Measurements from ENCODE around the gene HIVEP3.
"Not testable (repeated sequence)": the region's sequence is repeated elsewhere in the genome, so short reads cannot be mapped to it uniquely, and the experiment has no call there.

Gene HIVEP3

DNA sequence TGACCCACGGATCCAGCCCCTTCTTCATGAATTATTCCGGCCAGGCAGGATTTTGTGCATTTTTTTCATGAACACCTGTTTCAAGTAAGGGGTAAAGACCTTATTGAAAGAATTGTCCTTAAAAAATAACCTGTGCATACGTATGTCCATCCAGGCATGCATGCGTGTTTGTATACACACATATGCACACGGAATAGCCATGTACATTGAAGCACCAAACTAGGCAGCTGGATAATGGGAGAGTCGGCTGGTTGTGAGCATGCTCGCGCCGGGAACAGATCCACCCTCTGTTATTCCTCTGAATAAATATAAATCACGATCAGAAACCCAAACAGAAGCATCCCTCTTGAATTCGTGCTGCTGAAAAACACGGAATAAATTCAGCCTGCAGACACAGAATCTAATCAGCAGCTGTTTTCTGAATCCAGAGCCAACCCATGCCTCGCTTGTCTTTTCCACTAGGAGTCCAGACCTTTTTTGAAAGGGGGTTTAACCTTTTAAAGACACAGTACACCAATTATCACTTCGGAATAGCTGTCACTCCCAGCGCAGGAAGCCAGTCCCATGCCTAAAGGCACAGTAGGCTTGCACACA lies at the start of gene HIVEP3:
TSS of gene HIVEP3 (minus strand) at position 473 of the 594 bp plus-strand sequence.
- peak; percentile 30 for DNase-seq

DNA sequence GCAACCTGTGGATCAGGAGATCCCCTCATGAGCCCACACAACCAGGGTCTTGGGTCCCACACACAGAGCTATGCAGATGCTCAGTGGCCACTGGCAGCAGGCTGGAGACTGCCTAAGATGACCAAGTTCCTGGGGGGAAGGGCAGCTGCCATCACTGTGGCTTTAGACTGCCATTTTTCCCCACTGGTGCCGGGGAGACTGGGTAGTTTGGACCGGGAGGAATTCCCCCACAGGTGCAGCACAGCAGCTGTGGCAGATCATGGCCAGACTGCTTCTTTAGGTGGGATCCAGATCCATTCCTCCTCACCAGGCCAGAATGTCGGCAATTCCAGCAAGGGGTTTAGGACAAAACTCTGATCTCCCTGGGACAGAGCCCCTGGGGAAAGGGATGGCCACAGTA lies 45.7 kb upstream of the HIVEP3 start:
- no peak for DNase-seq

DNA sequence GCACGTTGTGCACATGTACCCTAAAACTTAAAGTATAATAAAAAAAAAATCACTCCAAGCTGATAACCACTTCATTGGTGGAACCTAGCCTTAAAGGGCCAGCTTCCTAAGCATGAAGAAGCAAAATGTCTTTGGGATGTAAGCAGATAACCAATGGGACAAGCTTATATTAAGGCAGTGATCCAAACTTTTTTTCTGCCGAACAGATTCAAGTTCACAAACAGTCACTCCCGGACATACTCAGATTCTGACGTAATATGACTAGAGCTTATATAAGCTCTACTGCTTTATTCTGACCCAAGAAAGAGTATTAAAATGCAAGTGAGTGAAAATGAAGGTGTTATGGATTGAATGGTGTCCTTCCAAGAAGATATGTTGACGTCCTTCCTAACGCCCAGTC lies 44.9 kb upstream of the HIVEP3 start:
- no peak for DNase-seq

DNA sequence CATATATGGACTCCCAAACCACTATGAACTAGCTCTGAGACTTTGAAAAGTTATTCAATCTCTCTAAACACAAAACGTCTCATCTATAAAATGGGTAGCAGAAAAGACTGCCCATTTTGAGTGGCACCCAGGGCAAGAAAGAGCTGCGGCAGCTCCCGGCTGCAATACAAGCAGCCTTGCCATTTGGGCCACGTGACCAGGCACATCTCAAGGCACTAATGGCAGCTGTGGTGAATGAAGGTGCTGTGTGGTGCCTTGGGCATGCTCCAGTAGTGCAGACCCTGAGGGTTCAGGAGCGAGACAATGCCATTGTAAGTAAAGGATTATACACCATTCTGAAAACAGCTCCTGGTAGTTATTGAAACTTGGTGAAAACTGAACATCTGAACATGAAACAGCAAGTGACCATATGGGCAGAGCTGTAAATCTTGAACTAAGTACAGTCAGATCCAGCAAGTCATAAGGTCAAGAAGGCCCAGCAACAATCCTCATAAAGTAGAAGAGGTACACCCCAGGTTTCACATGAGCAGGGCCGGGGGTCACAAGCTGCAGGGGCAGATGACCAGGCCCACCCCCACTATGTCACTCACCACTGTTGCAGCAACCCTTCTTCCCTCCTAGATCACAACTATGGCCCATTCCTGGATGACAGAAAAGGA lies 39.4 kb upstream of the HIVEP3 start:
- no peak for DNase-seq

DNA sequence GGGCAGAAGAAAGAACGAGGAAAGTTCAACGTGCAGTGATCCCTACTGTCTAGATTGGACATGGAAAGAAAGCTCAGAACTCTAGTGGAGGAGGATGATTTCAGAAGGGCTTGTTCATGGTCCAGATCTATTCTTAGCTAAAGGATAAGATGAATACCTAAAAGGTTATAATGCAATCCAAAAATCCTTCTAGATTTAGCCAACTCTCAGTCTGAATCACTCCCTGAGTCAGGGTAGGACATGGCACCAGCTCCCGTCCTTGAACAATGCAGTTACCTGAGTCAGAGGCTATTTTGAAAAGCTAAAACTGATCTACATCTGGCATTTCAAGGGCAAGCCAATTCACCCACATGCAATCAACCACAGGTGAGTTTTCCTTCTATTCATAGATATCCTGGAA lies 38.8 kb upstream of the HIVEP3 start:
- DNase-seq = no peak

DNA sequence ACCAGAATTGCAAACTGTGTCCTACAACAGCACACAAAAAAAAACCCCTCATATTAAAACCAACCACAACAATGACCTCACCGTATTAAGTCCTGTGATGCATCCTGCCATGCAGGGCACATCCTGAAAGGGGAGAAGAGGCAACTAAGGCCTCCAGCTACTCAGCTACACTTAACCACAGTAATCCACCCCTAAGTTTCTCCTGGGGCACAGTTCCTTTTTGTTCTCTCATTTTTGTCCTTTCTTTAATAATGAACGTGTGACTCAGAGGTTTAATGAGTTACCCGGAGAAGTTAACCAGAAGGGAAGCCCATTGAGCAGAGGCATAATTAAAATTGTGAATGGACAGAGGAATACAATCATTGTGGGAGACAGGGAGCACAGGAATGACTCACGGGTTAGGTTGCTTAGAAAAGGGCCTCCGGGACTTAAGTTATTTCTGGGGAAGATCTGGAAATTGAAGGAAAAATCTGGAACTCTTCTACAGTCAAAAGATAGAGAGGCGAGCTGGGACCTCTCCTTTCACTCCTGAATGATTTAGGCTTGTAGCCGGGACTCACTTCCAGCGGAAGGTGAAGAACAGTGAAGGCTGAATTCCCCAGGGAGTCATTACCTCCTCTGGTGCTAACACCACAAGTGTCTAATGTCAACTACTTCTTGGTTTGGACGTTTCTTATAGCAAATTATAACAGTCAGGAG lies 36.9 kb upstream of the HIVEP3 start:
- DNase-seq = no peak

DNA sequence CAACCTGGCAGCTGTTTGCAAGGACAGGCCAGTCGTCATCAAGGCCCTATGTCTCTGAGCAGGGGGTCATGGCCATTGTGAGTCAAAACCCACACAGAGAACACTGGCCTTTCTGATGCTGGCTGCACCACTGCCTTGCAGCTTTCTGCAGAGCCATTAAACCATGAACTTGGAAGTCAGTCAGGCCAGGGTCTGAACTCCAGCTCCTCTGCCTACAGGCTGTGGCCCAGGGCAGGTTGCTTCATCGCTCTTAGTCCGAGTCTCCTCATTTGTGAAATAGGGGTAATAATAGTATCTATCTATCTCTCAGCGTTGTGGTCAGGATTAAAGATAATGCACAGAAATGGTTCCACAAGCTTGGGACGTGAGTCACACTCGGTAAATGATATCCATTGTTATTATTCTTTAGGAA lies 35.8 kb upstream of the HIVEP3 start:
- DNase-seq = peak; percentile 22

DNA sequence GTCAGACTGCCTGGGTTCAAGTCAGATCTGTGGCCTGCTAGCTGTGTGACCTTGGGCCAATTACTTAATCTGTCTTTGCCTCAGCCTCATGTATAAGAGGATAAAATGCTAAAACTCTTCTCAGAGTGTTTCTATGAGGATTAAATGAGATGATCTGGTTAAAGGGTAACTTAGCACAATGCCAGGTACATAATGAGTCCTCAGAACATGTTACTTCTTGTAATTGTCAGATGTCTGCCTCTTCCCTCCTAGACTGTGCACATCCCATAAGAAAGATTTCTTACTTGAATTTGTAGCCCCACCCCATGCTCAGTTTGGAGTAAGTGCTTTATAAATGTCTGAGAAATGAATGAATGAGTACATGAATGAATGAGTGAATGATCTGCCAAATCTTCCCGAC lies 34.6 kb upstream of the HIVEP3 start:
- DNase-seq = no peak

DNA sequence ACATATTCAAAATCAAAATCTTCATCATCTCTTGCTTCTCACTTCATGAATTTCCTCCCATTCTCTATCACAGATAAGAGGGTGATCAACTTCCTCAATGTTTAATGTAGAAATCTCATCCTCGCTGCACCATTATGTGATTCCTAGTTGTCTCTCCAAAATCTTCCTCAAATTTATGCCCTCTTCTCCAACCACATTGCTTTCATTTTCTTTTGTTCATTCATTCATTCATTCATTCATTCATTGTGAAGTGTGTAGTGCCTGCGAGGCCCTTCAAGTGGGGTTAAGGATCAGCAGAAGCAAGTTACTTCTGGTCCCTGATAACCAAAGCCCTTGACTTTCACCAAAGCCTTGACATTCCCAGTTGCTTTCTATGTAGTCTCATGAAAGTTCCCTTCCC lies 33.5 kb upstream of the HIVEP3 start:
- no peak for DNase-seq

DNA sequence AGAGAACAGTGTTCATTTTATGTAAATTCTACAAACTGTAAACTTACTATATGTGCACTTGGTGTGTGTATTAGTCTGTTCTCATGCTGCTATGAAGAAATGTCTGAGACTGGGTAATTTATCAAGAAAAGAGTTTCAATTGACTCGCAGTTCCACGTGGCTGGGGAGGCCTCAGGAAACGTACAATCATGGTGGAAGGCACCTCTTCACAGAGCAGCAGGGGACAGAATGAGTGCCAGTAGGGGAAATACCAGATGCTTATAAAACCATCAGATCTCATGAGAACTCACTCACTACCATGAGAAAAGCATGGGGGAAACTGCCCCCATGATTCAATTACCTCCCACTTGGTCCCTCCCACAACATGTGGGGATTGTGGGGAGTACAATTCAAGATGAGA lies 32.8 kb upstream of the HIVEP3 start:
- not testable (repeated sequence) for DNase-seq

DNA sequence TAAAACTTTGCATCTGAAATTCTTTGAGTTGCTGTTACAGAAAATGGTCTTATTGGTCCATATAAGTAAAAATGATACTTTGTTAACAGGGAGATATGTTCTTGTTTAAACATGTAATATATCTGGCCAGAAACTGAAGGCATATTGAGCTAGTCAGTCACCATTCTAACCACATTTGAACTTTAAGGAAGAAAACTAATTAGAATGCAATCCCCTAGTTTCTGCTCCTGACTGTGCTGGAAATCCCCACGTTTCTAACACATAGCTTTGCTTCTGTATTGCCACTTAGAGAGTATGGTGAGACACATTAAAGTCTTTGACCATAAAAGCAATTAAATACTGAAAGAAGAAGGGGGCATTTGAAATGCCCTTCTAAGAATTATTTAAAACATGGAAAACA lies 32.1 kb upstream of the HIVEP3 start:
- no peak for DNase-seq

DNA sequence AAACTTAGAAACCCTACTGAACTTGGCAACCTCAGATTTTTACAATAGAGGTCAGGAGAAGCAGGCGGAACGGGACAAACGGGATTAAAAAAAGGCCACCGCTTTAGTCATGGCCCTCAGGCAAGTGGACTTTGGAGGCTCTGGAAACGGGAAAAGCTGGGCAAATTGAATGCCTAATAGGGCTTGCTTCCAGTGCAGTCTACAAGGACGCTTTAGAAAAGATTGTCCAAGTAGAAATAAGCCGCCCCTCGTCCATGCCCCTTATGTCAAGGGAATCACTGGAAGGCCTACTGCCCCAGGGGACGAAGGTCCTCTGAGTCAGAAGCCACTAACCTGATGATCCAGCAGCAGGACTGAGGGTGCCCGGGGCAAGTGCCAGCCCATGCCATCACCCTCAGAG lies 27.2 kb upstream of the HIVEP3 start:
- not testable (repeated sequence) for DNase-seq

DNA sequence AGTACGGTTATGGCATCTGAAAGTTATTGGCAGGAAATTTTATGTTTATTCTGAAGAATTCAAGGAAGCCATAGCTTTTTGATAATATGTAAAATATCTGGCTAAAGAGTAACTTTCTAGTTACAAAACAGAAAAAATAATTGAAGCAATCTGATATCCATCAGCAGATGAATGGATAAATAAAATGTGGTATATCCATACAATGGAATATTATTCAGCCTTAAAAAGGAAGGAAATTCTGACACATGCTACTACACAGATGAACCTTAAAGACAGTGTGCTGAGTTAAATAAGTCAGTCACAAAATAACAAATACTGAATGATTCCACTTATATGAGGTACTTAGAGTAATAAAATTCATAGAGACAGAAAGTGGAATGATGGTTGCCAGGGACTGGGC lies 25.0 kb upstream of the HIVEP3 start:
- DNase-seq = no peak

DNA sequence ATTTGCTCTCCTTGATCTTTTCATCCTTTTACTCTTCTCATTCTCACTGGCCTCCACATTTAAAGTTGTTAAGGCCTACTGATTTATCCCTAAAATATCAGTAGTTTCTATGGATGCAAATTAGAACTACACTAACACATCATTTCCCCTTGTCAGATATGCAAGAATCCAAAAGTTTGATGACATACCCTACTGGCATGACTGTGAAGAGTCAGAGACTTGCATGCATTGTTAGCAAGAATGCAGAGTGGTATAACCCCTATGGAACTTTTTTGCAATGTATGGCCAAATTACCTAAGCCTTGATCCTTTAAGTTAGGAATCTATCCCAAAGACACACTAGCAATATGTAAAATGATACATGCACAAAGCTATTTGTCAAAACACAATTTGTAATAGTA lies 23.6 kb upstream of the HIVEP3 start:
- no peak for DNase-seq

DNA sequence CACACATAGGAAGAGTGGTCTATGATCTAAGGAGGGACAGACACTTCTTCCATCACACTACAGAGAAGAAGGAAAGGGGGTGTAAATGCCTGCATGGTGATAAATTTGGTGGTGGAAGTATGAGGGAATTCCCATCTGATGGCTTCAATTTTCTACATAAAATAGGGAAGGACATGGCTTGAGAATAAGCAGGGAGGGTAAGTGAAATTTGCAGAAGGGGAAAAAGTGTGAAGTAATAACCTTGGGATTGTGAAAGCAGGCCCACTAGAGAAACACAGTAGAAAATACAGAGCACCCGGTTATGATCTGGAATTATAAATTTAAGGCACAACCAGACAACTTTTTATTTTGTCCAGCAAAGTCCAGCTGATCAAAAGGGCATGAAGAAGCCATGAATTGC lies 22.7 kb upstream of the HIVEP3 start:
- DNase-seq = no peak

DNA sequence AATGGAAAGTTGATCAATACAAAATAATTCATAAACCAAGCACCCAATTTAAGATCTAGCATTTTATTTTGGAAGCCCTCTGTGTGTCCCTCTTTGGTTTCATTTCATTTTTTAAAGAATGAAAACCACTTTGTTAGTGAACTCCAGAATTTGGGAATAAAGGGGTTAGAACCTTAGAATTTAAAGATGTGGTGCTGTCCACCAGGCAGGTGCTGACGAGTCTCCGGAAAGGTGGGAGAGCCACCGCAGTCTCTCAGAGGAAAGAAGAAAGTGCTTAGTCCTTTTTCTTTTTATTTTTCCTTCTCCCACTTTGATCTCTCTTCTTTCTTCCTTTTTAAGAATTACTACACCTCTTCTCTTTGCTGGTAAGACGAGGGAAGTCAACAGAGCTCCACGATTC lies 20.5 kb upstream of the HIVEP3 start:
- no peak for DNase-seq

DNA sequence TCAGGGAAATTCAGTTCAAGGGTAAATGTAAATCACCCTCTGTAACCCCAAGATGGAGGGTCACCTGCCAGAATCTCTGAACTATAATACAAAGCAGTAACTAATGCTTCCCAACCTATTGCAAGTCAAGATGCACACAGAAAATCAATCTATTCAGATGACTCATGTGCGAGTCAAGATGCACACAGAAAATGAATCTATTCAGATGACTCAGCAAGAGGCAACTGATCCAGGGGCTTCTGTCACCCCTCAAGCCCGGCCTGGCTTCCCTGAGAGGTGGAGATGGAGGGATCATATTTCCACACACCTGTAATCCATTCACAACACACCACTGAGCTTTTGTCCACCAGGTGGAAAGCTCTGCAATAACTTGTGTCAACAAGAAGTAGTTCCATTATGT lies 17.4 kb upstream of the HIVEP3 start:
- no peak for DNase-seq

DNA sequence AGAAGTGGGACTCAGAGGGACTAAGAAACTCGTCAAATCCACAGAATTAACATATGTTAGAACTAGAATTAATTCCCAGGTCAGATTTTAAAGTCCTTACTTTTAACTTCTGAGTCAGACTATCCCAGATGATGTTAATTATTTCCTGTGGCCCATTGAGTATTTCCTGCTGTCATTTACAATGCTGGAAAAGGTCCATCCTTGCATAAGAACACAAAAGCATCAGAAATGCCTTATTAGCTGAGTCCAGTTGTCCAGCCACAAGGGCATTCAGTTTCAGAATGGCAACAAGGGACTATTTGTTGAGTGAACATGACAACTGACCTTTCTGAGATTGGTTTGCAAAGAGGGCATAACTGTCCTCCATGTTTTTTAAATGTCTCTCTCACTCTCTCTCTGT lies 16.5 kb upstream of the HIVEP3 start:
- DNase-seq = no peak

DNA sequence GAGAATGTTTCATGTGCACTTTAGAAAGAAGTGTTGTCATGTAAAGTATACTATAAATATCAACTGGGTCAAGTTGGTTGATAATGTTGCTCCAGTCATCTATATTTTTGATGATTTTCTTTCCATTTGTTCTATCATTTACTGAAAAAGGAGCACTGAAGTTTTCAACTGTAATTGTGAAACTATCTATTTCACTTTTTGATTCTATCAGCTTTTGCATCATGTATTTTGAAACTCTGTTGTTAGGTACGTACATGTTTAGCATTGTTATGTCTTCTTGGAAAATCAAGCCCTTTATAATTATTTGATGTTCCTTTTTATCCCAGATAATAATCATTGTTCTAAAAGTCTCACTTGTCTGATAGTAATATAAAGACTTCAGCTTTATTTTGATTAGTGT lies 14.4 kb upstream of the HIVEP3 start:
- no peak for DNase-seq

DNA sequence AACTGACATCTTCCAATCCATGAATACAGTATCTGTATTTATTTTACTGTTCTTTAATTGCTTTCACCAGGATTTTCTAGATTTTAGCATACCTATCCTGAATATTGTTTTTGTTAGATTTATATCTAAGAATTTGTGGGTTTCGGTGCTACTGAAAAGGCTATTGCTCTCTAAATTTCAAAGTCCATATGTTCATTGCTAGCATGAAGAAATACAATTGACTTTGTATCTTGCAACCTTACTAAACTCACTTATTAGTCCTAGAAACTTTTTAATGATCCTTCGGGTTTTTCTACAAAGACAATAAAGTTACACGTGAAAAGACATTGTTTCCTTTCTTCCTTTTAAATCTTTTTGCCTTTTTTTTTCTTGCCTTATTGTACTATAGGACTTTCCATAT lies 12.9 kb upstream of the HIVEP3 start:
- no peak for DNase-seq

DNA sequence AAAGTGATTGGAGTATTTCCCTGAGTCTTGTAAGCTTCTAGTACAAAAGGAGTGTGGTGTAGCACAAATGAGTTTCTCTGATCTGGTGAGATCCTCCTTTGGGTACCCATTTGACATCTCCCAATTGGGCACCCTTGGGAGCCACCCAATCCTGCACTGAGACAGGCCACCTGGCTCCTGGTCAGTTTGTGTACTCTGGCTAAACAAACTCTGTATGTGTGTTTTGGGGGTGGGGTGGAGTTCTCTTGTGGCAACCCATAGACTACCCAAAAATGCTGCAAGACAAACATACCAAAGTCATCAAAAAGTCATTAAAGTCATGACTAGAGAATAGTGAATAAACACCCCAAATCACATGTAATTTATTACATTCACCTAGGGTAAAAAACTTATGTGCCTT lies 8.4 kb upstream of the HIVEP3 start:
- no peak for DNase-seq

DNA sequence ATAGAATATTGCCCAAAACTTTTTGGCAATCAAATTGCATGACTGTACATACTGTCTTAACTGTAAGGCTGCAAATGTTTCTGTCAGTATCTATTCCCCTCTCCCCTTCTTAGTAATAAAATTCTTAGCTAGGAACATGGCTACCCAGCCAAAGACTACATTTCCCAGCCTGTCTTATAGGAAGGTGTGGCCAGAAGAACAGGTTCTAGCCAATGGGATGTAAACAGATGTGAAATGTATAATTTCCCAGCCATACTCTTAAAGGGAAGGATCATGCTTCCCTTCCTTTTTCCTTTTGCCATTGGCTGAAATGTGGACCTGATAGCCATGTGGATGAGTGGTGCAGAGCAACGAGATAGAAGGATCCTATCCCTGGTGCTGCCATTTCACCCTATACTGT lies 7.0 kb upstream of the HIVEP3 start:
- peak; percentile 19 for DNase-seq

DNA sequence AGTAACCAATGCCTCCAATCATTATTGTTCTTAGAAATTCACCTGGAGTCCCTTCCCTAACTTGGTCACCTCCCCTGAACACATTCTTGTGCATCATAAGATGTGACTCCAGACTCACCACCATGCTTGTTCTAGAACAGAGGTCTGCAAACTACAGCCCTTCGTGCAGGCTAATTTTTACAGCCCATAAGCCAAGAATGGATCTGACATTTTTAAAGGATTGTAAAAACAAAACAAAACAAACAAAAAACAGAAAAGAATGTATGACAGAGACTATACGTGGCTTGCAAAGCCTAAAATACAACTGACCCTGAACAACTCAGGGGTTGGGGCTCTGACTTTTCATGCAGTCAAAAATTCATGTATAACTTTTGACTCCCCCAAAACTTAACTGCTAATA lies 6.2 kb upstream of the HIVEP3 start:
- no peak for DNase-seq

DNA sequence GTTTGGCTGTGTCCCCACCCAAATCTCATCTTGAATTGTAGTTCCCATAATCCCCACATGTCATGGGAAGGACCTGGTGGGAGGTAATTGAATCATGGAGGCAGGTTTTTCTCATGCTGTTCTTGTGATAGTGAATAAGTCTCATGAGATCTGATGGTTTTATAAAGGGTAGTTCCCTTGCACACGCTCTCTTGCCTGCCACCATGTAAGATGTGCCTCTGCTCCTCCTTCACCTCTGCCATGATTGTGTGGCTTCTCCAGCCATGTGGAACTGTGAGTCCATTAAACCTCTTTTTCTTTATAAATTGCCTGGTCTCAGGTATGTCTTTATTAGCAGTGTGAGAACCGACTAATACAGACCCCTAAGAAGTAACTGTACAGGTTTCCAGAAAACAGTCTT lies 2.5 kb upstream of the HIVEP3 start:
- not testable (repeated sequence) for DNase-seq

DNA sequence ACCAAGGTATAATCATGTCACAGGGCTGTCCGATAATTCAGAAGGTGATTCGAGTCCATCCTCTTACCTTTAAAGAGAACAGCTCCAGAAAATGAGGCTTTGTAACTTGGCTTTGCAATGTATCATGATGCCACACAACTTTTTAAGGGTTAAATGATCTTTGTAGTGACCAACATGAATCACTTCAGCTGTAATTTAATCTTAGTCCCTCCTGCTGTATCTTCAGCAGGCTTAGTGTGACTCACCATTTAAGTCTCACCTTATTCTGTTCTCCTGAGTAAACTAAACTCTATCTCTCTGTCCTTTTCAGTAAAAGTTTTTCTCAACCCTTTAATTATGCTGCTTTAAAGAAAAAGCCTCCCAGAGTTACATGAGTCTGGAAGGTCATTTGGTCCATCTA lies 1.9 kb upstream of the HIVEP3 start:
- no peak for DNase-seq

Data from hematopoietic multipotent progenitor cell treated with erythropoietin and hydrocortisone succinate and interleukin-3 and kit ligand, for 6 days (in vitro differentiated cells).